ENCODE results near the gene ADIPOR1.
"Not testable (repeated sequence)": the region's sequence is repeated elsewhere in the genome, so short reads cannot be mapped to it uniquely, and the experiment has no call there.

The ADIPOR1 gene

GRCh38 chr1:202957733-202958543 lies at the start of gene ADIPOR1:
Gene ADIPOR1, minus strand, starts transcription at chr1:202958312. Its CDS starts 7,242 bp downstream, at chr1:202951070.
- peak; percentile 46 for DNase-seq

- peak; percentile 93 for DNase-seq
Measured at GRCh38 chr1:203006948-203007871, 49.1 kb upstream of the ADIPOR1 start, which contains the start of gene TMEM183A. Gene TMEM183A, plus strand, starts transcription at chr1:203007374. Its CDS starts 92 bp downstream, at chr1:203007466.

- not testable (repeated sequence) for DNase-seq
Measured at GRCh38 chr1:203005395-203006142, 47.5 kb upstream of the ADIPOR1 start.

- DNase-seq: no peak
Measured at GRCh38 chr1:203002951-203003350, 44.8 kb upstream of the ADIPOR1 start.

- DNase-seq: no peak
Measured at GRCh38 chr1:203001986-203002385, 43.9 kb upstream of the ADIPOR1 start.

GRCh38 chr1:203000217-203000944 lies 42.3 kb upstream of the ADIPOR1 start:
- DNase-seq: no peak

- no peak for DNase-seq
Measured at GRCh38 chr1:202998836-202999750, 41.0 kb upstream of the ADIPOR1 start.

- no peak for DNase-seq
Measured at GRCh38 chr1:202994756-202995155, 36.6 kb upstream of the ADIPOR1 start.

- no peak for DNase-seq
Measured at GRCh38 chr1:202991112-202991511, 33.0 kb upstream of the ADIPOR1 start.

- DNase-seq: no peak
Measured at GRCh38 chr1:202989879-202990278, 31.8 kb upstream of the ADIPOR1 start.

GRCh38 chr1:202987922-202988583 lies 29.9 kb upstream of the ADIPOR1 start:
- DNase-seq: no peak

- no peak for DNase-seq
Measured at GRCh38 chr1:202987255-202987654, 29.1 kb upstream of the ADIPOR1 start.

GRCh38 chr1:202986120-202986519 lies 28.0 kb upstream of the ADIPOR1 start:
- DNase-seq: not testable (repeated sequence)

GRCh38 chr1:202982715-202983430 lies 24.8 kb upstream of the ADIPOR1 start:
- no peak for DNase-seq

- no peak for DNase-seq
Measured at GRCh38 chr1:202981939-202982338, 23.8 kb upstream of the ADIPOR1 start.

- DNase-seq: no peak
Measured at GRCh38 chr1:202979459-202979858, 21.3 kb upstream of the ADIPOR1 start.

- no peak for DNase-seq
Measured at GRCh38 chr1:202976633-202977032, 18.5 kb upstream of the ADIPOR1 start.

- no peak for DNase-seq
Measured at GRCh38 chr1:202974856-202975255, 16.7 kb upstream of the ADIPOR1 start.

- no peak for DNase-seq
Measured at GRCh38 chr1:202972046-202972445, 13.9 kb upstream of the ADIPOR1 start.

- DNase-seq: no peak
Measured at GRCh38 chr1:202968895-202969295, 10.8 kb upstream of the ADIPOR1 start.

Measured in NCI-H446 treated with DMSO at 0.1 percent for 48 hours (cell line).